CD4-positive, CD25-positive, alpha-beta regulatory T cell (primary cell): Measurements from ENCODE around the gene NGFR. TPM values are rescaled to one million over a fixed set of nuclear protein-coding genes. Genes with fewer than 3 reads are reported as not detected.

Source experiments
- ATAC-seq, 2 donors: fragments of 150-1000 bp; cut with Tn5 transposase; one replicate each; pipeline ENCODE4 v1.10.0; 2021; ENCODE audit warnings: low read depth in 2 of 2, moderate number of reproducible peaks in 2 of 2, moderate library complexity in 1 of 2
- DNase-seq, 3 donors: peaks; one replicate each; pipeline versions ENCODE4 v3.0.0 to v3.0.0-alpha.2; 2012 to 2022; ENCODE audit warnings: mixed read lengths in 1 of 3
- H3K27ac ChIP-seq: one replicate; pipeline ENCODE4 v1.7.0; 2013; ENCODE audit warnings: mild to moderate bottlenecking, low read length; ENCODE audit not compliant: insufficient read depth, poor library complexity, severe bottlenecking
- H3K27me3 ChIP-seq: one replicate; pipeline ENCODE4 v1.7.0; 2013; ENCODE audit warnings: low read length; ENCODE audit not compliant: control insufficient read depth, insufficient read depth
- H3K36me3 ChIP-seq: one replicate; pipeline ENCODE4 v1.7.0; 2013; ENCODE audit warnings: mild to moderate bottlenecking, low read length, moderate library complexity; ENCODE audit not compliant: control insufficient read depth, insufficient read depth
- H3K4me1 ChIP-seq: 2 replicates; pipeline ENCODE4 v1.7.0; 2013; ENCODE audit warnings: mild to moderate bottlenecking, low read length; ENCODE audit not compliant: insufficient read depth, control insufficient read depth, poor library complexity, severe bottlenecking
- H3K4me3 ChIP-seq: one replicate; pipeline ENCODE4 v1.7.0; 2013; ENCODE audit warnings: low read depth, mild to moderate bottlenecking, low read length, moderate library complexity
- H3K9me3 ChIP-seq, 2 experiments: 1 replicate in 1 of 2; 2 replicates in 1 of 2; pipeline ENCODE4 v1.7.0; 2013; ENCODE audit warnings: low read length in 2 of 2, mild to moderate bottlenecking in 1 of 2, moderate library complexity in 1 of 2; ENCODE audit not compliant: control insufficient read depth in 2 of 2
- H3K27ac Mint-ChIP-seq, 3 donors: one replicate each; pipeline ENCODE4 v1.8.0; 2020 to 2022; ENCODE audit warnings: mild to moderate bottlenecking in 3 of 3, mixed read lengths in 3 of 3, moderate library complexity in 2 of 3
- H3K27me3 Mint-ChIP-seq: one replicate; pipeline ENCODE4 v1.8.0; 2022; ENCODE audit warnings: mild to moderate bottlenecking, mixed read lengths
- H3K36me3 Mint-ChIP-seq: one replicate; pipeline ENCODE4 v1.8.0; 2020; ENCODE audit warnings: mixed read lengths
- H3K4me1 Mint-ChIP-seq, 4 donors: one replicate each; pipeline ENCODE4 v1.8.0; 2020 to 2022; ENCODE audit warnings: mixed read lengths in 4 of 4, mild to moderate bottlenecking in 1 of 4
- H3K4me3 Mint-ChIP-seq, 4 donors: one replicate each; pipeline ENCODE4 v1.8.0; 2020 to 2022; ENCODE audit warnings: mild to moderate bottlenecking in 4 of 4, mixed read lengths in 4 of 4, moderate library complexity in 3 of 4
- H3K9me3 Mint-ChIP-seq, 7 donors: one replicate each; pipeline ENCODE4 v1.8.0; 2020 to 2022; ENCODE audit warnings: mixed read lengths in 7 of 7, mild to moderate bottlenecking in 3 of 7, moderate library complexity in 2 of 7
- polyA plus RNA-seq, 4 donors: library from polyadenylated mRNA; unstranded; fragments of 300-500 nt; fragmentation: Illumina TruSeq; gene quantifications; one replicate each; pipeline ENCODE4 v1.2.3, GENCODE V29; 2021
- total RNA-seq: library from RNA; stranded (reverse); gene quantifications from one replicate; pipeline ENCODE4 v1.2.3, GENCODE V29; 2022

Gene NGFR
- total and polyA plus RNA-seq, 5 donors from 2014 or later: 0.32 TPM; not detected in 4

GRCh38 chr17:49557312-49558024 lies 62.4 kb downstream of the NGFR start:
- H3K4me3 Mint-ChIP-seq: no peak overlapping the region
- Histone ChIP-seq H3K36me3 (no peaks in the 10 kb centered on the region), H3K9me3 (no peaks in the 10 kb centered on the region), H3K27ac (no peak overlapping the region), H3K4me1 (peaks cover 6% of the 10 kb centered on the region), H3K27me3 (no peaks in the 10 kb centered on the region), H3K4me3 (no peak overlapping the region)
- no peaks in the 10 kb centered on the region for H3K36me3 Mint-ChIP-seq
- ATAC-seq (peak in 1 of 2 donors; percentile 33), DNase-seq (peak in 1 of 3 donors; percentile 59)
- peaks cover 24% of the 10 kb centered on the region for H3K27me3 Mint-ChIP-seq
- peaks cover 0 to 5% (median 3%) of the 10 kb centered on the region in 4 donors for H3K4me1 Mint-ChIP-seq
- peaks cover 0 to 2% (median 0%) of the 10 kb centered on the region in 7 donors for H3K9me3 Mint-ChIP-seq
- peak overlapping the region in 1 of 3 donors; percentile 82 for H3K27ac Mint-ChIP-seq

Other genes with a start within 250 kb of the NGFR start
- 34.4 TPM for gene ZNF652, start 133.0 kb upstream of the NGFR start, total RNA-seq
- gene ZNF652, start 133.0 kb upstream of the NGFR start, polyA plus RNA-seq: 10 to 100 TPM in 3 of 4 donors, 1 to 10 TPM in 1; 8.9 to 22.3 (median 14.9) TPM
- 47.8 TPM for gene PHB1, start 80.4 kb upstream of the NGFR start, total RNA-seq
- 100 to 1,000 TPM; 133 to 160 (median 137) TPM for gene PHB1, start 80.4 kb upstream of the NGFR start, polyA plus RNA-seq
- gene NXPH3, start 80.6 kb downstream of the NGFR start, total RNA-seq: not detected
- gene NXPH3, start 80.6 kb downstream of the NGFR start, polyA plus RNA-seq: not detected
- gene SPOP, start 182.8 kb downstream of the NGFR start, total RNA-seq: 66.3 TPM
- gene SPOP, start 182.8 kb downstream of the NGFR start, polyA plus RNA-seq: 100 to 1,000 TPM in 2 of 4 donors, 10 to 100 TPM in 2; 76.4 to 123 (median 106) TPM
- 51.8 TPM for gene SLC35B1, start 212.7 kb downstream of the NGFR start, total RNA-seq
- 10 to 100 TPM; 28.2 to 38.8 (median 34.1) TPM for gene SLC35B1, start 212.7 kb downstream of the NGFR start, polyA plus RNA-seq